GM18505 (cell line): ENCODE results near the gene BDKRB2.

Source experiments
- ATAC-seq: cut with Tn5 transposase; IDR thresholded peaks from one replicate; pipeline ENCODE4 v1.9.1; 2021; ENCODE audit not compliant: unreplicated experiment
- POLR2A ChIP-seq: IDR thresholded peaks from 4 replicates; pipeline ENCODE4 v1.6.1; 2011; ENCODE audit warnings: borderline replicate concordance; ENCODE audit not compliant: insufficient read depth, insufficient read length; ENCODE audit errors: extremely low read depth

The BDKRB2 gene

GRCh38 chr14:96272777-96273473 lies 68.3 kb downstream of the BDKRB2 start:
- TF ChIP-seq POLR2A: no peak
- no peak for ATAC-seq

GRCh38 chr14:96273629-96274028 lies 69.0 kb downstream of the BDKRB2 start:
- no peak for ATAC-seq

DNA sequence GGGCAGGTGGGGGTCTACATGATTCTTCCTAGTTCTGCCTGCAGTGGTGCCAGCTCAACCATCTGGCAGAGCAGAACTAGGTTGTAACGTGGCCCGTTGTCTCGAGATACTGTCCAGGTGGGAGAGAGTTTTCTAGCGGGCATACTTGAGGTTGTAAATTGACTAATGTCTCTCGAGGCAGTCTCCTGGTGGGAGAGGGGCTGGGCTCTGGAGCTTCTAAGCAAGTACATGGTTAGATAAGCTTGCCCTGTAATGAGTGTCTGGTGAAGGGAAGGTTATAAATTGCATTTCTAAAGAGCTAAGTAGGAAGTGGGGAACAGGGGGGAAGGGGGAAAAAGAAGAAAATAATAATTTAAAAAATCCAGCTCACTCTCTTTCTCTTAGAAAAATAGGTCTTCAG lies 69.5 kb downstream of the BDKRB2 start:
- ATAC-seq: no peak

More at GRCh38 chr14:96273629-96274028, 69.0 kb downstream of the BDKRB2 start:
- TF ChIP-seq POLR2A: no peak

DNA sequence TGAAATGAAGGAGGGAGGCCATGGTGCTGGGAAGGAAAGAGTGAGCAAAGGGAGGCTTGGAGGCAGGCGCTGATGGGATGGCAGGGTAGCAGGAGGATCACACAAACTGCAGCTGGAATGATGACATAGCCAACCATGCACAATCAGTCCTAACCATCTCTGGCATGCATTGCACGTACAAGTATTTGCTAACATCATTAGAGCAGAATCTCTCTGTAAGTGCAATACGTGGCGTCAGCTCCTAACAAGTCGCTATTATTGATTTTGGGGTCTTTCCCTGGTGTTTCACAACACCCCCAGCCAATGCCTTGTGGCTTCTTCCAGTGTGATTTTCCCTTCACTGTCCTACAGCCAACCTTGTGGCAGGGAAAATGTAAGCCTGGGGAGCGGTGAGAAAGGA lies 69.9 kb downstream of the BDKRB2 start:
- ATAC-seq: no peak
- TF ChIP-seq POLR2A: no peak

More for the DNA sequence above, 69.5 kb downstream of the BDKRB2 start:
- no peak for TF ChIP-seq POLR2A

DNA sequence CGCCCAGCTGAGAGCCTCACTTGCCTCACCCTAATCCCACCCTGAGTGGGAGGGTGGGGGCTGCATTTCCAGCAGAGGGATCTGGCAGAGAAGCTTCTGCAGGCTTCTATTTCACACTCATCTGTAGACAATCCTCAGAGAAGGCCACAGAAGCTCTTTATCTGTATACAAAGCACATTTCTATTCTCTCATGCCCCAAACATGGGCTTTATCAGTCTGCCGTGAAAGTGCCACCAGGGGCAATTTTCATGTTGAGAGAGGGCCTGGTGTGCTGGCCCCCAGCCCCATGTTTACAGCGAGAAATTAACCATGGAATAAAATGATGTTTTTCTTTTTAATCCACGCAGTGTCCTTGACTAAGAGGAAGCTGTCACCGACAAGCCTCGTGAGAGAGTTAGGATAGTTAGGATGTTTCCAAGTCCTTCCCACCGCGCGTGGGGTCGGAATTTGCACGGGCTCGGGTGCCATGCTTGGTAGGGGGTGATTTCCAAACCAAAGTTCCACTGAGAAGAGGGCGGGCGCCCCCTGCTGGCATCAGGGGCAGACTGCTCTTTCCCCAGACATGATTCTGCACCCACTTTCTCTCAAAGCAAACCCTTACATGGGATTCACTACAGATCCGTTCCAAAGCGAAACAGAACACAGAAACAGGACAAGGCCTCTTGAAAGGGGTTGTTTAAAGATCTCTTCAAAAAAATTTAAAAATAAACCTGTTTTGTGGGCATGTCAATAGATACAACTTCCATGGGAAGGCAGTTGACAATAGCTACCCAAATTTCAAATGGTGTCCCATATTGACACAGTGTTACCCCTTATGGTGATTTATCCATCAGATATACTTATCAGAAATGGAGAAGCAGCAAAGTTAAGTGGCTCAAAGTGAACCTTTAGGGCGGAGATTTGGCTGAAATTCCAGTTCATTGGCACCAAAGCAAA lies 70.8 kb downstream of the BDKRB2 start:
- no peak for TF ChIP-seq POLR2A
- no peak for ATAC-seq

DNA sequence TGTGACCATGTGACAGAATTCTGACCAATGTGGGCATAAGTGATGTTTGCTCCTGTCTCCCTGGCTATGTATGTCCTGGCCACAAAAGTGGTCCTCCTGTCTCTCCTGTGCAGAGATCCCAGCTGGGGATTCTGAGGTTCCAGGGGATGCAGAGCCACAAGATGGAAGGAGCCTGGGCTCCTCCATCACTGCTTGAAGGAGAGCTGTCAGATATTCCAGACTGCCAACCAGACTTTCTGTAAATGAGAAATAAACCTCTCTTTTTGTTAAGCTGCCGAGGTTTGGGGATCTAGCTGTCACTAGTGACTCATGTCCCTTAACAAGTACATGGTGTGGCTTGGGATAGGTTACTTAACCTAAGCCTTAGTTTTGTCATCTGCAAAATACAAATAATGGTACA lies 73.3 kb downstream of the BDKRB2 start:
- no peak for TF ChIP-seq POLR2A
- no peak for ATAC-seq

DNA sequence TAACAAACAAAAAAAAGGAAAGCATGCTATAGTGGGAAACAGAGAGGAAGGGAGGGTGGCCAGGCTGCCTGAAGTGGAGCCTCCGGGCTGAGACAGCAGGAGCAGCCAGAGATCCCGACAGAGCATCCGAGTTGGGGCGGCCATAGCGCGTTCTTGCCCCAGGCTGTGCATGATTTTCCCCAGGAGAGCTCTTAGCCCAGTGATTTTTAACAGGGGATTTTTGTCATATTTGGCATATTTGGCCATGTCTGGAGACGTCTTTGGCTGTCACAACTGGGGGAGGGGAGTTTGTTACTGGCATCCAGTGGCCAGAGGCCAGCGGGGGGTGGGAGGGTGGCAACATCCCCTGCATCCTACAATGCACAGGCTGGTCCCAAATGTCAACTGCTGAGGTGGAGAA lies 74.9 kb downstream of the BDKRB2 start:
- no peak for TF ChIP-seq POLR2A
- ATAC-seq: no peak

GRCh38 chr14:96280104-96280503 lies 75.5 kb downstream of the BDKRB2 start:
- ATAC-seq: no peak
- no peak for TF ChIP-seq POLR2A

DNA sequence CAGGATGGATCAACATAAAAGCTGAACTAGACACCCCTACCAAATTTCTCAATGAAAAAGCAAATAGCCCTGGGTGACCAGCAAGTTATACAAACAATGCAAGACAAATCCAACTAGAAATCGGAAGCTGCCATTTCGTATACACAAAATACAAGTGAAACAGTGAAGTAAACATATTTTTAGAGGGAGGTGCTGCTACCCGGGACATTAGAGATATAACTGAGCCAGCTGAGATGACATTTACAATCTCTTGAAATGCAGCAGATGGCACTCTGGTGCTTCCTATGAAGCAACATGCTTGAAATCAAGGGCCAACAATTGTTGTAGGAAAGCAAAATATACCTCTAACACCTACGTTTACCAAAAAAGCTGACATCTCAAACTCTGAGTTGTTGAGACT lies 76.8 kb downstream of the BDKRB2 start:
- TF ChIP-seq POLR2A: no peak
- ATAC-seq: no peak

GRCh38 chr14:96284008-96284407 lies 79.4 kb downstream of the BDKRB2 start:
- ATAC-seq: no peak
- no peak for TF ChIP-seq POLR2A

DNA sequence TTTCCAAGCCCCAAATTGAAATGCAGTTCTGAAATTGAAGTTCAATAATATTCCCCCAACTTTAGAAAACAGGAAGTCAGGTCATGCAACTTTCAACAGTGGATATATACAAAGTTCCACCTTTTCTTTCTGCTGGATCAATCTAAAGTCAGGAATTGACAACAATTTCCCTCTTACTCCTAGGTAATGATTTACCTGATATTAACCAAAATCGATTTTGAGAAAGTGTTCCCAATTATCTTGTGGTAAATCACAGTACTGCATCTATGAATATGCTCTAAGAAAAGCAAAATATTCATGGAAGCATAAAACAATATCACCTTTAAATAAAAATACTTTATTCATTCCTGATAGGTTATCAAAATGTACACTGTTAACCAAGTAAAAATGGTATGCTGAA lies 79.8 kb downstream of the BDKRB2 start:
- ATAC-seq: no peak
- TF ChIP-seq POLR2A: no peak

GRCh38 chr14:96285667-96286066 lies 81.0 kb downstream of the BDKRB2 start:
- TF ChIP-seq POLR2A: no peak

GRCh38 chr14:96286251-96286650 lies 81.6 kb downstream of the BDKRB2 start:
- no peak for ATAC-seq
- TF ChIP-seq POLR2A: no peak

More at GRCh38 chr14:96285667-96286066, 81.0 kb downstream of the BDKRB2 start:
- ATAC-seq: no peak

- no peak for TF ChIP-seq POLR2A
Observed at GRCh38 chr14:96287856-96288255, 83.2 kb downstream of the BDKRB2 start.

More at GRCh38 chr14:96287856-96288255, 83.2 kb downstream of the BDKRB2 start:
- ATAC-seq: no peak
